Measurements from ENCODE around the gene NDUFA11.

NDUFA11 gene

GRCh38 chr19:5910638-5910907, 7.0 kb upstream of the NDUFA11 start:
- no peaks in the 10 kb centered on the region for H3K4me1 ChIP-seq (ENCODE audit: control insufficient read depth, insufficient read depth, low read length)
- no peaks in the 10 kb centered on the region for H3K27me3 ChIP-seq (ENCODE audit: control insufficient read depth, insufficient read depth, low read length, poor library complexity, severe bottlenecking)
- H3K27ac ChIP-seq (ENCODE audit: insufficient read depth, low read depth, low read length, poor library complexity, severe bottlenecking) = no peak overlapping the region
- H3K4me3 ChIP-seq (ENCODE audit: insufficient read depth, low read depth, low read length) = no peak overlapping the region
- no peaks in the 10 kb centered on the region for H3K36me3 ChIP-seq (ENCODE audit: control insufficient read depth, insufficient read depth, low read length)
- WGBS, 2 experiments = 100% methylated on average over 1 of the region's 1 CpG
- no peaks in the 10 kb centered on the region for H3K9me3 ChIP-seq (ENCODE audit: control insufficient read depth, low read length)

DNA sequence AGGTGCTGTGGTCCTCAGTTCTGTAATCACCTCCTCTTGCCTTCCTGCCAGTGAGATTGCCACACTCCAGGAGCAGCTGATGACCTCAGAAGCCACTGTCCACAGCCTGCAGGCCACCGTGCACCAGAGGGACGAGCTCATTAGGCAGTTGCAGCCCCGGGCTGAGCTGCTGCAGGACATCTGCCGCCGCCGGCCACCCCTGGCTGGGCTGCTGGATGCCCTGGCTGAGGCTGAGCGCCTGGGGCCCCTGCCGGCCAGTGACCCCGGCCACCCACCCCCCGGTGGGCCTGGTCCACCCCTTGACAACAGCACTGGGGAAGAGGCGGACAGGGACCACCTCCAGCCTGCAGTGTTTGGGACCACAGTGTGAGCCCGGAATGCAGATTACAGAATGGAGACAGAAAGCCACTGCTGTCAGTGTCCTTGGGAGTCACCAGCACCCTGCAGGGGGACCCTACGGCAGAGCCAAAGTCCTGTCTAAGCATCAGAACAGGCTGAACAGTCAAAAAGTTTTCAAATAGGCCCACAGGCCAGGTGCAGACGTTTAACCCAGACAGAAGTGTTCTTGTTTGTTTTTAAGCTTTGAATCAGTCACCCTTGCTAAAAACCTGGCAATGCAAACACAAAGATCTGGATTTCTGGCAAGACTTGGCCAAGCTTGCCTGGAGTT, 5.3 kb upstream of the NDUFA11 start:
- H3K4me3 ChIP-seq (ENCODE audit: insufficient read depth, low read depth, low read length) = no peak overlapping the region
- H3K27ac ChIP-seq (ENCODE audit: insufficient read depth, low read depth, low read length, poor library complexity, severe bottlenecking) = no peak overlapping the region
- H3K27me3 ChIP-seq (ENCODE audit: control insufficient read depth, insufficient read depth, low read length, poor library complexity, severe bottlenecking) = no peaks in the 10 kb centered on the region
- no peaks in the 10 kb centered on the region for H3K4me1 ChIP-seq (ENCODE audit: control insufficient read depth, insufficient read depth, low read length)
- H3K36me3 ChIP-seq (ENCODE audit: control insufficient read depth, insufficient read depth, low read length) = no peaks in the 10 kb centered on the region
- no peaks in the 10 kb centered on the region for H3K9me3 ChIP-seq (ENCODE audit: control insufficient read depth, low read length)
- 83 to 85% methylated on average over 14 of the region's 14 CpGs for WGBS, 2 experiments

DNA sequence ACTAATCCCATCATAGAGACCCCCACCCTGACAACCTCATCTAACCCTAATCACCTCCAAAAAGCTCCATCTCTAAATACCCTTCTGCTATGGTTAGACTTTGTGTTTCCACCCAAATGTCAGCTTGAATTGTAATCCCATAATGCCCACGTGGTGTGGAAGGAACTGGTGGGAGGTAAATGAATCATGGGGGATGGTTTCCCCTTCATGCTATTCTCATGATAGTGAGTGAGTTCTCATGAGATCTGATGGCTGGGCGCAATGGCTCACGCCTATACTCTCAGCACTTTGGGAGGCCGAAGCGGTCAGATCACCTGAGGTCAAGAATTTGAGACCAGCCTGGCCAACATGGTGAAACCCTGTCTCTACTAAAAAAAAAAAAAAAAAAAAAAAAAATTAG, 3.7 kb upstream of the NDUFA11 start:
- no peaks in the 10 kb centered on the region for H3K9me3 ChIP-seq (ENCODE audit: control insufficient read depth, low read length)
- H3K27me3 ChIP-seq (ENCODE audit: control insufficient read depth, insufficient read depth, low read length, poor library complexity, severe bottlenecking) = no peaks in the 10 kb centered on the region
- H3K27ac ChIP-seq (ENCODE audit: insufficient read depth, low read depth, low read length, poor library complexity, severe bottlenecking) = no peak overlapping the region
- peaks cover 5% of the 10 kb centered on the region for H3K4me1 ChIP-seq (ENCODE audit: control insufficient read depth, insufficient read depth, low read length)
- H3K36me3 ChIP-seq (ENCODE audit: control insufficient read depth, insufficient read depth, low read length) = no peaks in the 10 kb centered on the region
- H3K4me3 ChIP-seq (ENCODE audit: insufficient read depth, low read depth, low read length) = no peak overlapping the region
- 63 to 74% methylated on average over 5 of the region's 5 CpGs for WGBS, 2 experiments

GRCh38 chr19:5905114-5905778, 1.7 kb upstream of the NDUFA11 start:
- no peak overlapping the region for H3K27ac ChIP-seq (ENCODE audit: insufficient read depth, low read depth, low read length, poor library complexity, severe bottlenecking)
- 58 to 61% methylated on average over 30 to 31 of the region's 31 CpGs for WGBS, 2 experiments
- peaks cover under 1% of the 10 kb centered on the region for H3K36me3 ChIP-seq (ENCODE audit: control insufficient read depth, insufficient read depth, low read length)
- H3K4me3 ChIP-seq (ENCODE audit: insufficient read depth, low read depth, low read length) = peak overlapping the region; percentile 57
- H3K4me1 ChIP-seq (ENCODE audit: control insufficient read depth, insufficient read depth, low read length) = peaks cover 5% of the 10 kb centered on the region
- no peaks in the 10 kb centered on the region for H3K9me3 ChIP-seq (ENCODE audit: control insufficient read depth, low read length)
- no peaks in the 10 kb centered on the region for H3K27me3 ChIP-seq (ENCODE audit: control insufficient read depth, insufficient read depth, low read length, poor library complexity, severe bottlenecking)

GRCh38 chr19:5904352-5905113, 943 bp upstream of the NDUFA11 start, which contains the start of gene VMAC:
Gene VMAC (plus strand): TSS chr19:5904872. CDS start chr19:5904891, 19 bp downstream.
- WGBS, 2 experiments = 1% methylated on average over 61 of the region's 61 CpGs
- peak within 1 kb of the TSS; percentile 99 for H3K4me3 ChIP-seq (ENCODE audit: insufficient read depth, low read depth, low read length)

GRCh38 chr19:5903056-5903623, 450 bp downstream of the NDUFA11 start:
- Histone ChIP-seq H3K9me3 (ENCODE audit: control insufficient read depth, low read length) (no peaks in the 10 kb centered on the region), H3K4me1 (ENCODE audit: control insufficient read depth, insufficient read depth, low read length) (peaks cover 5% of the 10 kb centered on the region), H3K27me3 (ENCODE audit: control insufficient read depth, insufficient read depth, low read length, poor library complexity, severe bottlenecking) (no peaks in the 10 kb centered on the region), H3K4me3 (ENCODE audit: insufficient read depth, low read depth, low read length) (peak overlapping the region; percentile 99), H3K27ac (ENCODE audit: insufficient read depth, low read depth, low read length, poor library complexity, severe bottlenecking) (peak overlapping the region; percentile 94), H3K36me3 (ENCODE audit: control insufficient read depth, insufficient read depth, low read length) (peaks cover 6% of the 10 kb centered on the region)
- WGBS, 2 experiments = 0 to 1% methylated on average over 27 of the region's 27 CpGs

More at GRCh38 chr19:5904352-5905113, 943 bp upstream of the NDUFA11 start, which contains the start of gene VMAC:
- no peaks in the 10 kb centered on the region for H3K9me3 ChIP-seq (ENCODE audit: control insufficient read depth, low read length)
- H3K36me3 ChIP-seq (ENCODE audit: control insufficient read depth, insufficient read depth, low read length) = peaks cover 6% of the 10 kb centered on the region
- peak within 1 kb of the TSS; percentile 94 for H3K27ac ChIP-seq (ENCODE audit: insufficient read depth, low read depth, low read length, poor library complexity, severe bottlenecking)
- H3K27me3 ChIP-seq (ENCODE audit: control insufficient read depth, insufficient read depth, low read length, poor library complexity, severe bottlenecking) = no peaks in the 10 kb centered on the region
- peaks cover 5% of the 10 kb centered on the region for H3K4me1 ChIP-seq (ENCODE audit: control insufficient read depth, insufficient read depth, low read length)

DNA sequence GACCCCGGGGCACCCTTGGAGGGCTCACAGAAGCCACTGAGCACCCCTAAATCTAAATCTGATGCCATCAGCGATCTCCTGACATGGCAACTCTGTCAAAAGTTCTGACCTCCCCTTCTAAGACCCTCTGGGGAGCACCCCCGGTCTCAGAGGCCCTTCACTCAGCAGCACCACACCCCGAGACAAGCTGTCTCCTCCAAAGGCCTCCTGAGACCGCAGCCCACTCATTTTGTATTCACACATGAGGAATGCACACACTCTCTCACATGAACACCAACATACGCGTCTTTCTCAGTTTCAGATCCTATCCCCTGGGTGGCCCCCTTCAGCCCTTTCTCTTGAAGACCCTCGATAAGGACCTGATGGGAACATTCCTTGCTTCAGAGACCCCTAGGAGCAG, 2.6 kb downstream of the NDUFA11 start:
- WGBS, 2 experiments = 94 to 95% methylated on average over 8 of the region's 8 CpGs
- H3K27ac ChIP-seq (ENCODE audit: insufficient read depth, low read depth, low read length, poor library complexity, severe bottlenecking) = no peak overlapping the region
- no peak overlapping the region for H3K4me3 ChIP-seq (ENCODE audit: insufficient read depth, low read depth, low read length)
- peaks cover 5% of the 10 kb centered on the region for H3K4me1 ChIP-seq (ENCODE audit: control insufficient read depth, insufficient read depth, low read length)
- peaks cover 11% of the 10 kb centered on the region for H3K36me3 ChIP-seq (ENCODE audit: control insufficient read depth, insufficient read depth, low read length)
- H3K27me3 ChIP-seq (ENCODE audit: control insufficient read depth, insufficient read depth, low read length, poor library complexity, severe bottlenecking) = no peaks in the 10 kb centered on the region
- no peaks in the 10 kb centered on the region for H3K9me3 ChIP-seq (ENCODE audit: control insufficient read depth, low read length)

- H3K4me1 ChIP-seq (ENCODE audit: control insufficient read depth, insufficient read depth, low read length) = peaks cover 5% of the 10 kb centered on the region
- no peak overlapping the region for H3K4me3 ChIP-seq (ENCODE audit: insufficient read depth, low read depth, low read length)
- H3K27me3 ChIP-seq (ENCODE audit: control insufficient read depth, insufficient read depth, low read length, poor library complexity, severe bottlenecking) = no peaks in the 10 kb centered on the region
- H3K27ac ChIP-seq (ENCODE audit: insufficient read depth, low read depth, low read length, poor library complexity, severe bottlenecking) = no peak overlapping the region
- H3K9me3 ChIP-seq (ENCODE audit: control insufficient read depth, low read length) = no peaks in the 10 kb centered on the region
- peaks cover 11% of the 10 kb centered on the region for H3K36me3 ChIP-seq (ENCODE audit: control insufficient read depth, insufficient read depth, low read length)
- WGBS, 2 experiments = 94 to 96% methylated on average over 13 of the region's 13 CpGs
Observed at GRCh38 chr19:5899728-5900526, 3.7 kb downstream of the NDUFA11 start.

DNA sequence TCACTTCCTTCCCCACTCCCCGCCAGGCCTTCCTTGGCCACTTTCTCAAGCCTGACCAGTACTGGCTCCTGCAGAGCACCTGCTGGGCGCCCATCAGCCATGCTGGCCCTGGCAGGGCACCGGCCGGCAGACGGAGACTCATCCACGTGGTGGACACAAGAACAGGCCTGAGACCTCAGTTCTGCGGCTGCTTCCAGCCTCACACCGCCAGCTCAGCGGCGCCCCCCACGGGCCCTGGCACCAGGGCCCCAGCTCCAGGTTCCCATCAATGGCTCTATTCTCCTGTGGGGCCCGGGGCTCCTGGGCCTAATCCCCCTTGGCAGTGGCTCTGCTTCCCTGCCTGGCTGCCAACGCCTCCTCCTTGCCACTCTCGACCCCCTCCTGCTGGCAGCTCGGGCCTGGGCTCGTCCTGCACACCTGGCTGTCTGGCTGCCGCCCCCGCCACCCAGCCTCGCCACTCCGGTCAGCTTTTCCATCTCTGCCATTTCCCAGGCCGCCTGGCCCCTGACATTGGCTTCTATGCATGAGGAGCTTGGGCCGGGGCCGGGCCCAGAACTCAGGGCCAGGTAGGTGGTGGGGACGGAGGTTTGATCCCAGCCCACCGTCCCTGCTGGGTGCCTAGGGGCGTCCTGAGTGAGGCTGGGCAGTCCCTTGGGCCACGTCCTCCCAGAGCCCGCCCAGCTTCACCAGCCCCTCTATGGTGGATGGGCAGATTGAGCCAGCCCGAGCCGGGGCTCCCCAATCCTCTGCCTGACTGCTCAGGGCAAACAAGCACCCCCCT, 6.2 kb downstream of the NDUFA11 start:
- no peak overlapping the region for H3K27ac ChIP-seq (ENCODE audit: insufficient read depth, low read depth, low read length, poor library complexity, severe bottlenecking)
- no peaks in the 10 kb centered on the region for H3K27me3 ChIP-seq (ENCODE audit: control insufficient read depth, insufficient read depth, low read length, poor library complexity, severe bottlenecking)
- WGBS, 2 experiments = 92 to 94% methylated on average over 30 of the region's 30 CpGs
- H3K36me3 ChIP-seq (ENCODE audit: control insufficient read depth, insufficient read depth, low read length) = peaks cover 11% of the 10 kb centered on the region
- no peaks in the 10 kb centered on the region for H3K4me1 ChIP-seq (ENCODE audit: control insufficient read depth, insufficient read depth, low read length)
- no peaks in the 10 kb centered on the region for H3K9me3 ChIP-seq (ENCODE audit: control insufficient read depth, low read length)
- H3K4me3 ChIP-seq (ENCODE audit: insufficient read depth, low read depth, low read length) = no peak overlapping the region
